DMS 273 treated with DMSO at 0.1 percent for 48 hours (cell line): ENCODE data around the gene SRRM4.

ENCODE experiments used
- DNase-seq: peaks from one replicate; lab custom pipeline; 2025; lab: John Stamatoyannopoulos, UW

Gene SRRM4

DNA sequence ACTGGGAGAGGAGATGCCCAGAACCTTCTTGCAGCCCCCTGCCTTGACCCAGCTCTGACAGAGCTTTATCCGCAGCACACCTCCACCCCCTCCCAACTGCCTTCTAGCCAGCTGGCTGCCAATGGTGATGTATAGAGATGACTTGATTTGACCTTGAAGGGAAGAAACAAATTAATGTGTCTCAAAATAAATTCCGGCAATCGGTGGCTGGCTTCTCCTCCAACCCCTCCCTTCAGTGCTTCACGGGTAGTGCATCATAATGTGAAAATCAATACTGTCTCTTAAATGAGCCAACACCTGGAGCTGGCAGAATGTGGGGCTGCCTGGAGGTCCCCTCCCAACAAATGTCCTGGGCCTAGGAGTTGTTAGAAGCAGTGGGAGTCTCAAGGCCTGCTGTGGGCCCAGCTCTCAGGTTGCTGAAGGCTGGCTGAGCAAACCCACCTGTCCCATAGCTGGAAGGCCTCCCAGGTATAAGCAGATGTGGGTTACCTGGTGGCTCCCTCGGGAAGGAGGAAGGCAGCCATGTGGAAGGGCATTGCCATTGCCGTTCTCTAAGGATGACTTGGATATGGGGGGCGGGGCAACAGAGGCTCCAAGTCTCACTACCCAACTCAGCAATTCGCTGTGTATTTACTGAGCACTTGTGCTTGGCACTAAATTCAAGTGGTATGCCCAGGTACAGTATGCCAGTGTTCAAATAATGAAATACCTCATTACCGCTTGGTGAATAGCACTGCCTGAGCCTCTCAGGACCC lies 220.6 kb downstream of the SRRM4 start:
- no peak for DNase-seq

DNA sequence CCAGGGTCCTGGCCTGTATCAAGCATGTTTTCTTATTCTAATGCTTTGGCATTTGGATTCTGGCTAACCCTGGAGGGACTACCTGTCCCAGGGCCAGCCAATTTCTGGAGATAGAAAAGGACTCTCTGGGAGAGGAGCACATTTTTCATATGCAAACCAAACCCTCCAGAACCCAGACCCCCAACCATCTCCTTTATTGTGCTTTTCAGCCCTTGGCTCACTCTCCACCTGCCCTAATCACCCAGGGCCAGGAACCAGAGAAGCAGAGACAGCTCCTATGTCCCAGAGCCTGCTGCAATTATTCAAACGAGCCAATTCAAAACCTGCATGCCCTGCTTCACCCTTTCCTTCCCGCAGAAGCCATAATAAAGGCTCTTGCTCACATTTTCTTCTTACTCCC lies 221.2 kb downstream of the SRRM4 start:
- DNase-seq: no peak

DNA sequence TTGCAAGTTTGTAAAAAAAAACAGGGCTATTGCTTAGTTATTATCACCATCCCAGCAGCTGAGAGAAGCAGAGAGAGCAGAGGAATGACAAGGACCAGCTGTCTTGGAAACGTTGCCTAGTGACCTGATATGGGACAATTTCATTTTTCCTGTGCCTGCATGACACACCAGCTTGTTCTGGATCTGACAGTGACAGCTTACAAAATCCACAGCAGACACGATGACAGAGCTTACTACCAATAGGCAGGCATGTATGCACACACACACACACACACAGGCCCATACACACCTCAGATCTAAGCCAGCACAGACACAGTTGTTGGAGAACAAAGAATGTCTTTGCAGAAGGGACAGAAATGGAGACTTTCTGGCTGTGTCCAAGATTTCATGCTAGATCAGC lies 222.8 kb downstream of the SRRM4 start:
- no peak for DNase-seq

DNA sequence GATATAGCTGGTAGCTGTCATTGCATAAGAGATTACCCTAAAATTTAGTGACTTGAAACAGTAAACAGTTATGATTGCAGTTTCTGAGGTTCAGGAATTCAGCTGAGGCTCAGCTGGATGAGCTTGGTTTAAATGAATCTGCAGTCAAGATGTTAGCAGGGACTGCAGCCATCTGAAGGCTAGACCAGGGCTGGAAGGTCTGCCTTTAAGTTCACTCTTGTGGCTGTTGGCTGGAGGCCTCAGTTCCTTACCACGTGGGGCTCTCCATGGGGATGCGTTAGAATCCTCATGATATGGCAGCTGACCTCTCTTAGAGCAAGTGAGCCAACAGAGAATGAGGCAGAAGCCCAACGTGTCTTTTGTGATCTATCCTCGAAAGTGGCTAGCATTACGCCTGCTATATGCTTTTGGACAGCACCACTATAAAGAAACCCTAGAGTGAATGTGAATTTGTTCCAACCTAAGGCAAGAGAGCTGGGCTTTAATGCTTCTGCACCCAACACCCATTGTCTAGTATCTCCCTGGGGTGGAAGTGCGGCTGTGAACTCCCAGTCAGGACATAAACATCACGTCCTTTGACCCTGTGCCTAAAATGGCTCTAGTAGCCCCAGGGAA lies 223.4 kb downstream of the SRRM4 start:
- DNase-seq: no peak

DNA sequence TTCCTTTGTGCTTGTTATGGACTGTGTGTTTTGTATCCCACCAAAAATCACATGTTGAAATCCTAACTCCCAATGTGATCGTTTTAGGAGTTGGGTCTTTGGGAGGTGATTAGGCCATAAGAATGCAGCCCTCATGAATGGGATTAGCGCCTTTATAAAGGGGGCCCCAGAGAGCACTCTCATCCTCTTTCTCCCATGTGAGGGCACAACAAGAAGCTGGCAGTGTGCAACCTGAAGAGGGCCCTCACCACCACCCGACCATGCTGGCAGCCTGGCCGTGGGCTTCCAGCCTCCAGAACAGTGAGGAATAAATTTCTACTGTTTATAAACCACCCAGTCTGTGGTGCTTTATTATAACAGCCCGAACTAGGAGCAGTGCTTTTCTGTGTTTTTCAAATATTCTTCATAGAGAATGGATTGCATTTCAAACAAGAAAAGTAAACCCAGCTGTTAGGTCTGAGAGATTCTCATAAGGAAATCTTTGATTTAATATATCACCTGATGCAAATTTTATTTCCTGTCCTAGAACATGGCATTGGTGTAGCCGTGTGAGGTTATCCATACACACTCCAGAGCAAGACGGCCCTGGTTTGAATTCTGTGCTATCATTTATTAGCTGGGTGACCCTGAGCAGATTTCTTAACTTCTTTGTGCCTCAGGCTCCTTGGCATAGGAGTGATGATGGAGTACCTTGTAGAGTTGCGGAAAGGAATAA lies 225.2 kb downstream of the SRRM4 start:
- DNase-seq: no peak

DNA sequence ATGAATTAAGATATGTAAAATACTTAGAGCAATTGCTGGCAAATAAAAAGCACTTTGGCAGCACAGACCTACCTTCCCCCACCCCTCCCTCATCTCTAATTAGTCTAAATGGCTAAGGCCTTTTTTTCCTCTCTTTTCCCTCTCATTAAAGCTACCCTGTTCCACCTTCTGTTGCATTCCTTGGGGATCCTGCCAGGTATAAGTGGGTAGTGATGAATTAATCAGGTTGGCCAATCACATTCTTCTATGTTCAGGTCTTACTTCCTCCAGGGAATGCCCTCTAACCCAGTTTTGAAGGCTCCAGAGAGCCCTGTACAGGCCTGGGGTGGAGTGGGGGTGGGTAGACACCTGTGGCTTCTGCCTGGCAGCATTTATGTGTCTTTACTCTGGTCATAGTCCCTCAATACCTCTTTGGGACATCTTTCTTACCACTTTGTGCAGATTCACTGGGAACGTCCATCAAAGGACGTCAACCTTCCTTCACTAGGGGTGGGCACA lies 225.8 kb downstream of the SRRM4 start:
- DNase-seq: no peak

DNA sequence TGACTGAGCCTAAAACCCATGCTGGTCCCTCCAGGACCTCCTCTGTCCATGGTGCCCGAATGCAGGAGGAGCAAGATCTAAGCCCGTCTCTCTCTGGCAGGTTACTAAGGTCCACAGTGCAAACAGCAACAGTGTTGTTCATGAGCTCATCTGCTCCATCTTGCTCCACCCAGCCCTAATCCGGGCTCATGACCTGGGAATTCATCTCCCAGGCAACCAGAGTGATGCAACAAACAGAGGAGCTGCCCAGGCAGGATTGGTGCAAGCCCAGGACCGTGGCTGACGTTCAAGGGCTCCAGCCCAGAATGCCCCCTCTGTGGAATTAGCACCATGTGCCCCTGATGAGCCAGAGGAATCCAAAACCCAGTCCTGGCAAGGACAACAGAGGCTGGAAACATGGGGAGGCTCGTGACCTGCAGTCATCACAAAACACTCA lies 227.3 kb downstream of the SRRM4 start:
- no peak for DNase-seq

DNA sequence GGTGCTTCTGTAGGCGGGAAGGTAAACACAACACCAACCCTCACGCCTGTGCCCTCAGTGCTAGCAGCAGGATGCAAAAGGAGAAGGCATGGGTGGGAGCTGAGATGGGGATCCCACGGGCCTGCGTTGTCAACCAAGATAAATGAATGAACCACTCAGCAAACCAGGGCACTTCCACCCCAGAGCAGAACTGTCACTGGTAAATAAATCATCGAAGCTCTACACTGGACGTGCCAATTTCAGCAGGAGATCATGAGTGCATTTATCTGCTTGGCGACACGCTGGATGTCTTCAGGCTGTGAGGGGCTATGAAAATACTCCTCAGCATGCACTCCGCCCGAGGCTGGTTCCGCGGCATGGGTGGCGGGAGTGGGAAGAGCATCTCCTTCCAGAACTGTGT lies 230.5 kb downstream of the SRRM4 start:
- no peak for DNase-seq
